Stomach smooth muscle (tissue), 2 donors: Measurements from ENCODE around the gene PTPRCAP.

Experiments
- H3K27ac ChIP-seq: one replicate; pipeline ENCODE4 v1.7.0; 2013; ENCODE audit warnings: mild to moderate bottlenecking, low read length, inconsistent platforms
- H3K27me3 ChIP-seq, 2 donors: one replicate each; pipeline ENCODE4 v1.7.0; 2013; ENCODE audit warnings: low read length in 2 of 2; ENCODE audit not compliant: insufficient read depth in 2 of 2, control insufficient read depth in 1 of 2
- H3K36me3 ChIP-seq, 2 donors: one replicate each; pipeline ENCODE4 v1.7.0; 2013; ENCODE audit warnings: low read length in 2 of 2; ENCODE audit not compliant: control insufficient read depth in 2 of 2, insufficient read depth in 2 of 2
- H3K4me1 ChIP-seq: one replicate; pipeline ENCODE4 v1.7.0; 2013; ENCODE audit warnings: low read length; ENCODE audit not compliant: control insufficient read depth, insufficient read depth
- H3K4me3 ChIP-seq, 2 donors: one replicate each; pipeline ENCODE4 v1.7.0; 2013; ENCODE audit warnings: low read length in 2 of 2
- H3K9ac ChIP-seq, 2 donors: one replicate each; pipeline ENCODE4 v1.7.0; 2013; ENCODE audit warnings: low read length in 2 of 2, mild to moderate bottlenecking in 1 of 2
- H3K9me3 ChIP-seq, 2 donors: one replicate each; pipeline ENCODE4 v1.7.0; 2013; ENCODE audit warnings: low read length in 2 of 2; ENCODE audit not compliant: control insufficient read depth in 2 of 2
- donor health status: healthy.
- donor health status: Pancreatic carcinoma.

PTPRCAP gene

DNA sequence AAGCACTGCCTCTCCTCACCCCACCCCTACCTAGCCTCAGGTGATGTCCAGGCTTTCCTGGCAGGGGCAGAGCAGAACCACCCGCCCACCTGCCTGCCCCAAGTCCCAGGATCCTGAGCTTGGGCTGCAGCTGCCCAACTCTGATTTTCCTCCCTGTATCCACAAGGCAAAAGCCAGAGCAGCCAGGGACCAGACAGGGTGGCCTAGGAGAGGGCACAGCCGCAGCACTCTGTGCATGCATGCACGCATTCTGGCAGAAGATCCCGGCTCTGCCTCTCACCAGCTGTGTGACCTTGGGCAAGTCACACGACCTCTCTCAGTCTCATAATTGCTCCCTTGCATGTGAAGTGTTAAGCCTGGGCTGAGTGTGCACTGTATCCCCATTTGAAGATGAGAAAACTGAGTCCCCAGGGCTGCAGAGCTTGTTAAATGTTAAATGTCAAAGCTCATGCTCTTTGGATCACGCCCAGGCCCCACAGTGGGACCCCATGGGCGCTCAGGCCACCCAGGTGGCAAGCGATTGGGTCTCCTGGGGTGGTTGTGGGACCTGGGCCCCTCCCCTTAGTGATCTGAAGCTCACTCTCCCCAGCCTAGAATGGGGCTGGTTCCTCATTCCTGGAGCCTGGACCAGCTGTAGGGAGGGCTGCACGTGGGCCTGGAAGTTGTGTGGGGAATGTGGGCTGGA is 24.8 kb downstream of the PTPRCAP start:
- Histone ChIP-seq H3K36me3 (no peaks in the 10 kb centered on the region), H3K4me3 (no peak overlapping the region), H3K9ac (no peak overlapping the region), H3K27ac (no peak overlapping the region), H3K4me1 (peaks cover 13% of the 10 kb centered on the region), H3K27me3 (peaks cover 29 to 41% of the 10 kb centered on the region in 2 donors), H3K9me3 (no peaks in the 10 kb centered on the region)

DNA sequence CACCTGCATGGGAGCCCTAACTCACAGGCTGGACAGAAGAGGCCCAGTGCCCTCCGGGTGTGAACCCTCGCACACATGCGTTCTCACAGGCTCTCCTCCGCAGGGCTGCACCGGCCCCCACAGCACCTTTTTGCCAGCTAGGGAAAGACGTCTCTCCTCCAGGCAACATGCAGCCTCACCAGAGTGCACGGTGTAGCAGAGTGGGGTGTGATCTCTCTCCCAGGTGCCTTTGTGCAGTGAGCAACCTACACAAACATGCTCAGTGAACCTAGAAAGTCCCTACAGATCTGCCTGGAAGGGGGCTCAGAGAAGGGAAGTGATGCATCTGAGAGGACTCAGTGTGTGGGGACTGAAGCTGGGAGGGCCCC is 25.7 kb downstream of the PTPRCAP start:
- no peak overlapping the region for H3K4me3 ChIP-seq
- peaks cover 32 to 48% of the 10 kb centered on the region in 2 donors for H3K27me3 ChIP-seq
- H3K9me3 ChIP-seq: no peaks in the 10 kb centered on the region
- no peaks in the 10 kb centered on the region for H3K36me3 ChIP-seq
- H3K27ac ChIP-seq: no peak overlapping the region
- no peak overlapping the region for H3K9ac ChIP-seq
- H3K4me1 ChIP-seq: peaks cover 10% of the 10 kb centered on the region

DNA sequence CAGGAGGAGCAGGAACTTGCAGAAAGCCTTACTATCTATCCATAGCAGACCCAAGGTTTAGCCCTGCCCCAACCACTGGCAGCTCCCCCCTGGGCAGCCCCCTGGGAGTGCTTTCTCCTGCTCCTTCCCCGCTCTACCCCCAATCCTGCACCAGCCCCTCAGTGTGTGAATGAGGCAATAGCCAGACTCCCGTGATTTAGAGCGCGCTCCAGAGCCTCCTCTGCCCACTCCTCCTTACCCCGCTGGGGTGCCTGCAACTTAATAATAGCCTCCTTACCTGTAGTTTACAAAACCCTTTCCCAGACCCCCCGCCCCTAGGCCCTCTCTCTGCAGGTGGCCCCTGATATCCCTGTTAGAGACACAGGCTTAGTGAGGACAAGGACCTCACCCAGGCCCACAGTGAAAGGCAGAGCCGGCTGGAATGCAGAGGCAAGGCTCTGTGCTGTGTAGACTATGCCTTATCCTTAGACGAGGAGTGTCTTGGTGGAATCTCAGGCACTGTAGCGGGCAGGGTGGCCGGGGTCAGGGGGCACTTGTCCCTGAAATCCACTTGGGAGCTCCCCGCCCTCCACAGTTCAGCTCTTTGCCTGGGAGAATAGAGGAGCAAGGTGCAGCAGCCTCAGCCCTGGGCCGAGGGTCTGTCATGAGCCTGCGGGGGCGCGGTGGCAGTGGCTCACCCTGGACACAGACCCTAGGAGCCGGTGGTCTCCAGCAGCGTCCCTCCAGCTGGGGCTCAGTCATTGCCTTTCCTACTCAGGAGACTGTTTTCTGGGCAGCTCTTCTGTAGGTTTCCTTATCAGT is 26.3 kb downstream of the PTPRCAP start:
- Histone ChIP-seq H3K4me3 (no peak overlapping the region), H3K9ac (no peak overlapping the region), H3K9me3 (no peaks in the 10 kb centered on the region), H3K27ac (no peak overlapping the region), H3K27me3 (peaks cover 36 to 51% of the 10 kb centered on the region in 2 donors), H3K36me3 (no peaks in the 10 kb centered on the region), H3K4me1 (peaks cover 4% of the 10 kb centered on the region)

DNA sequence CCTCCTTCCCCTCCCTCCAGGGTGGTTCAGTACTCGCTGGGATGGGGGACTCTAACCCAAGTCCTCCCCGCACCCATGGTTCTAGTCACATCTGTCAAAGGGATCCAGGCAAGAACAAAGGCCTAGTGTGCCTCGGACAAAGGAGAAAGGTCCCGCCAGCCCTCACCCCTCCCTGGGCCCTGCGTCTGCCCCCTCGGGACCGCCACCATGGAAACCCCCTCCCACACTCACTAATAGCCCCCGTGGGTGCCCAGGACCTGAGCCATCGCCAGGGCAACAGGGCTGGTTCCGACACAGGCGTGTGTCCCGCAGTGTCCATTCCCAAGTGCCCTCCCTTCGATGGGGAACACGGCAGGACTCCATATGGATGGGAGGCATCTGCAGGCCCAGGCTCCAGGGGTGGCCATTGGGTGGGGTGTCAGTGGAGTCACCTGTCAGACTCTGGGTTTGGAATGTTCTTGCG is 27.1 kb downstream of the PTPRCAP start:
- Histone ChIP-seq H3K9ac (no peak overlapping the region), H3K9me3 (no peaks in the 10 kb centered on the region), H3K36me3 (no peaks in the 10 kb centered on the region), H3K27me3 (peaks cover 42 to 56% of the 10 kb centered on the region in 2 donors), H3K4me3 (no peak overlapping the region), H3K4me1 (no peaks in the 10 kb centered on the region), H3K27ac (no peak overlapping the region)

DNA sequence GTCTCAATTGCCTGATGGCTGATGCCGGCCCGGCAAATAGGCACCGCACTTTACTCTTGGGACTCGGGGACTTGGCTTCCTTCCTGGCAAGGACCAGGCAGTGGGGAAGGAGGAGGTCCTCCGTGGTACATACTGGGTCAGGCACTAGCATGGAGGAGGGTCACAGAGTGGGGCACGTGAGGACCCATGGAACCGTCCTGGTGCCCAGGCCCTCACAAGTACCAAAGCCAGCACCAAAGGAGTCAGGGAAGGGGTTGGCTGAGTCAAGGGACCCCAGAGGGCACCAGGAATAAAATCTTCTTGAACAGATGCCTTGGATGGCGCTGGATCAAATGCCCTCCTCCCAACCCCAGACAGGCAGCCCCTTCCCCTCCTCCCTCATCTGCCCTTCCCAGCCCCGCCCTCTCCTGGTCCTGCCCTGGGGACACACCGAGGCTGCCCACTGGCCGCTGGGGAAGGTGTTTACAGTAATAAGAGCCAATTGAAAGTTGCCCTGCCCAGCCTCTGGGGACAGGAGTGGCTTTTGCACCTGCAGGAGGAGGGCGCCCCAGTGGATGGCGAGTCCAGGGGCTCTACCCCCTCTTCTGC is 27.6 kb downstream of the PTPRCAP start:
- no peaks in the 10 kb centered on the region for H3K4me1 ChIP-seq
- H3K4me3 ChIP-seq: no peak overlapping the region
- H3K27ac ChIP-seq: no peak overlapping the region
- no peak overlapping the region for H3K9ac ChIP-seq
- no peaks in the 10 kb centered on the region for H3K9me3 ChIP-seq
- peaks cover 45 to 60% of the 10 kb centered on the region in 2 donors for H3K27me3 ChIP-seq
- H3K36me3 ChIP-seq: no peaks in the 10 kb centered on the region

DNA sequence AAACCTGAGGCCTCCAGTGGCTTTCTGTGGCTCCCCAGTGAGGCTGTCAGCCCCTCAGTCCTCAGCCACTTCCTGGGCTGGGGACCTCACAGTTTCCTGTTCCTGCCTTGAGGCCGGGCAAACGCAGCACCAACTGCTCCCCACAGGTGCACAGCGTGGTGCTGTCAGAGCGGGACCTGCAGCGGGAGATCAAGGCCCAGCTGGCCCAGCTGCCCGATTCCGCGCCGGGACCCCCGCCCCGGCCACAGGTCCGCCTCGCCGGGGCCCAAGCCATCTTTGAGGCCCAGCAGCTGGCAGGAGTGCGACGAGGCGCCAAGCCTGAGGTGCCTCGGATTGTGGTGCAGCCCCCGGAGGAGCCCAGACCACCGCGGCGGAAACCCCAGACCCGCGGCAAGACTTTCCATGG is 28.2 kb downstream of the PTPRCAP start:
- Histone ChIP-seq H3K9ac (no peak overlapping the region), H3K4me3 (no peak overlapping the region), H3K4me1 (no peaks in the 10 kb centered on the region), H3K27ac (no peak overlapping the region), H3K9me3 (no peaks in the 10 kb centered on the region), H3K27me3 (peaks cover 47 to 63% of the 10 kb centered on the region in 2 donors), H3K36me3 (no peaks in the 10 kb centered on the region)

DNA sequence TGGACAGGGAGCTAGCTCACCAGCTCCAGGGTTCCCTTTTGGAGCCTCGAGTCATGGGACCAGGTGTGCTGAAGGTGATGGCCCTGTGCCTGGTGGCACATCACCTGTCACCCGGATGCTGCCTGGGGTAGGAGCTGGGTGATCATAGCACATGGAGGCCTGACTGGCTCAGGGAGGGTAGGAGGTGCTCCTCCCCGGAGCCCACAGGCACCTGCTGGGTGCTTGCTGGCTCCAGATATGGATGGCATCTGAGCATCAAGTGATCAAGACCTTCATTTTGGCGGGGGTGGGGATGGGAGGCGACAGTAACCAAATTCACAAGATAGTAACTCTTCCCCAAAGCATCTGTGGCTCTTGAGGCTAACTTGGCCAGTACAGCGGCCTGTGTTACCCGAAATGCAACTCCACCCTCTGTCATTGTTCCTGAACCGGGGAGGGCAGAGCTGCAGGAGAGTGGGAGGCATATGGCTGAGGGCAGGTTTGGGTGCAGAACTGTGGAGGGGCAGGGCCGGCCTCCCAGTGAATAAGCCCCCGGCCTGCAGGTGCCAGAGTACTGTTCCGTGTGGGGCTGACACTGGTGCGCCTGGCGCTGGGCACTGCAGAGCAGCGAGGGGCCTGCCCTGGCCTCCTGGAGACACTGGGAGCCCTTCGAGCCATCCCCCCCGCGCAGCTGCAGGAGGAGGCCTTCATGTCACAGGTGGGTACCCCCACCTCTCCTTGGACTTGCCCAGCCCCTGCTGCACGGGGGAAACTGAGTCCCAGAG is 28.9 kb downstream of the PTPRCAP start:
- H3K9ac ChIP-seq: no peak overlapping the region
- peaks cover 47 to 63% of the 10 kb centered on the region in 2 donors for H3K27me3 ChIP-seq
- H3K36me3 ChIP-seq: no peaks in the 10 kb centered on the region
- no peaks in the 10 kb centered on the region for H3K9me3 ChIP-seq
- H3K4me1 ChIP-seq: no peaks in the 10 kb centered on the region
- no peak overlapping the region for H3K27ac ChIP-seq
- no peak overlapping the region for H3K4me3 ChIP-seq

DNA sequence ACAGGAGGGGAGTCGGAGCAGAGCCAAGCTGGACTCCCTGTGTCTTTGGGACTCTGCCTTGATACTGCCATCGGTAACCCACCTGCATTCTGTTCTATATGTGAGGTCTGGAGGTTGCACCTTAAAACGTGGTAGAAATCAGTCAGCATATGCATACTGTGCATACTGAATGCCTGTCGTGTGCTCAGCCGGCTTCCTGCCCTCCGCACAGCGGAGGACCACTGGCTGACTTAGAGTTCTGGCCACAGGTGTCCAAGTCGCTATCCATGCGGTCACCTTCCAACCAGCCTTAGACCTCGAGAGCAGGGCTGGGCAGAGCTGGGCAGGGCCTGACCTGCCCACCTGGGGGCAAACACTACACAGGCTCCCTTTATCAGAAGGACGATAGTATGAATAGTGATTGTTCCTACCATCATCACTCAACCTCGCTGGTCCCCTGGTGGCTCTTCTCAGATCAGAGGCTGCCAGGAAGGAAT is 29.8 kb downstream of the PTPRCAP start:
- no peak overlapping the region for H3K27ac ChIP-seq
- peaks cover 45 to 63% of the 10 kb centered on the region in 2 donors for H3K27me3 ChIP-seq
- H3K9ac ChIP-seq: no peak overlapping the region
- H3K9me3 ChIP-seq: no peaks in the 10 kb centered on the region
- H3K4me1 ChIP-seq: no peaks in the 10 kb centered on the region
- H3K36me3 ChIP-seq: no peaks in the 10 kb centered on the region
- H3K4me3 ChIP-seq: no peak overlapping the region

DNA sequence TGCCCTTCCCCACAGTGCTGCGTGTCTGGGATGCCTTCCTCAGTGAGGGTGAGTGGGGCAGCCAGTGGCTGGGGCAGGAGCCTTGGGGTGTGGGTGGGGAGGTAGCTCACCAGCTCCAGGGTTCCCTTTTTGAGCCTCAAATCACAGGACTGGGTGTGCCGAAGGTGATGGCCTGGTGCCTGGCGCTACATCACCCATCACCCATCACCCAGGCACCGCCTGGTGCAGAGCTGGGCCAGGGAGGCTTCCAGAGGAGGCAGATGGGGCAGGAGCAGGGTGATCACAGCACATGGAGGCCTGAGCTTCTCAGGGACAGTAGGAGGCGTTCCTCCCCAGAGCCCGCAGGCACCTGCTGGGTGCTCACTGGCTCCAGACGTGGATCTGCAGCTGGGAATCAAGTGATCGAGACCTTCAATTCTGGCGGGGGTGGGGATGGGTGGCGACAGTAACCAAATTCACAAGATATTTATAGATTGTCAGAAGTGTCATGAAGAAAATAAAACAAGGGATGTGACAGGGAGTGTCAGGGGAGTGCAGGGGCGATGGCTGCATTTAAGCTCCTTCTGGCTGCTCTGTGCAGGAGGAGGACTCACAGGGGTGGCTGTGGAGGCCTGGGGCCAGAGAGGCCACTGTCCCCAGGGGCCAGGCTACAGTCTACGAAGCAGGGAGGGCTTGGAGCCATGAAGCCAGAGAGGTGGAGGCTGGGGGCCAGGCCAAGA is 30.4 kb downstream of the PTPRCAP start:
- Histone ChIP-seq H3K27me3 (peaks cover 45 to 63% of the 10 kb centered on the region in 2 donors), H3K36me3 (no peaks in the 10 kb centered on the region), H3K9me3 (no peaks in the 10 kb centered on the region), H3K4me1 (peaks cover 1% of the 10 kb centered on the region), H3K27ac (no peak overlapping the region), H3K9ac (no peak overlapping the region), H3K4me3 (no peak overlapping the region)
